Endometrium (tissue), 2 donors: ENCODE results near the gene ARHGAP32.
"Not testable (repeated sequence)": the region's sequence is repeated elsewhere in the genome, so short reads cannot be mapped to it uniquely, and the experiment has no call there.

Source experiments
- FAIRE-seq: peaks from 2 replicates; lab custom pipeline; 2012; peaks lifted over from hg19 to GRCh38; lab: Jason Lieb, UNC
- donor health status: control.
- donor health status: control.

ARHGAP32 gene

GRCh38 chr11:129202646-129203045, 10.5 kb upstream of the ARHGAP32 start:
- no peak for FAIRE-seq

GRCh38 chr11:129195682-129196081, 3.6 kb upstream of the ARHGAP32 start:
- FAIRE-seq: no peak

- FAIRE-seq: no peak
Measured at GRCh38 chr11:129191649-129192048, 476 bp downstream of the ARHGAP32 start.

GRCh38 chr11:129190087-129190486, 2.0 kb downstream of the ARHGAP32 start:
- FAIRE-seq: no peak

GRCh38 chr11:129189646-129190045, 2.5 kb downstream of the ARHGAP32 start:
- no peak for FAIRE-seq

- FAIRE-seq: not testable (repeated sequence)
Measured at GRCh38 chr11:129185082-129185481, 7.0 kb downstream of the ARHGAP32 start.

- FAIRE-seq: no peak
Measured at GRCh38 chr11:129184581-129184980, 7.5 kb downstream of the ARHGAP32 start.

- FAIRE-seq: no peak
Measured at GRCh38 chr11:129167315-129167714, 24.8 kb downstream of the ARHGAP32 start.

- FAIRE-seq: no peak
Measured at GRCh38 chr11:129163714-129164164, 28.4 kb downstream of the ARHGAP32 start.

GRCh38 chr11:129157080-129157479, 35.0 kb downstream of the ARHGAP32 start:
- FAIRE-seq: not testable (repeated sequence)

GRCh38 chr11:129155745-129156144, 36.4 kb downstream of the ARHGAP32 start:
- no peak for FAIRE-seq

GRCh38 chr11:129148487-129148886, 43.6 kb downstream of the ARHGAP32 start:
- no peak for FAIRE-seq

- FAIRE-seq: no peak
Measured at GRCh38 chr11:129146191-129146590, 45.9 kb downstream of the ARHGAP32 start.

GRCh38 chr11:129145276-129145675, 46.8 kb downstream of the ARHGAP32 start:
- FAIRE-seq: no peak

- no peak for FAIRE-seq
Measured at GRCh38 chr11:129144256-129144655, 47.9 kb downstream of the ARHGAP32 start.

GRCh38 chr11:129143335-129143734, 48.8 kb downstream of the ARHGAP32 start:
- no peak for FAIRE-seq

GRCh38 chr11:129141748-129142523, 50.2 kb downstream of the ARHGAP32 start:
- no peak for FAIRE-seq

GRCh38 chr11:129131316-129131715, 60.8 kb downstream of the ARHGAP32 start:
- FAIRE-seq: no peak

- not testable (repeated sequence) for FAIRE-seq
Measured at GRCh38 chr11:129128881-129129620, 63.1 kb downstream of the ARHGAP32 start.

- FAIRE-seq: no peak
Measured at GRCh38 chr11:129119036-129119435, 73.1 kb downstream of the ARHGAP32 start.

- FAIRE-seq: peak; percentile 90
Measured at GRCh38 chr11:129117595-129118350, 74.4 kb downstream of the ARHGAP32 start.
